WTC11 (cell line): ENCODE results near the gene RBFOX1. TPM values are rescaled to one million over a fixed set of nuclear protein-coding genes. Genes with fewer than 3 reads are reported as not detected.

ENCODE experiments used
- ATAC-seq: fragments of 200-7000 bp; cut with Tn5 transposase; 2 replicates; pipeline ENCODE4 v1.10.0; 2021; ENCODE audit warnings: mild to moderate bottlenecking, moderate library complexity
- CTCF ChIA-PET: fragments of 300-600 bp; sonication (Branson Sonifier 250); formaldehyde crosslinking; loops from one replicate; lab custom pipeline; 2021; ENCODE audit warnings: antibody characterized with exemption; lab: Charles Lee
- POLR2A ChIA-PET: fragments of 350-600 bp; sonication (Branson Sonifier 250); formaldehyde crosslinking; loops from one replicate; lab custom pipeline; 2021; ENCODE audit warnings: antibody characterized with exemption; lab: Charles Lee
- DNase-seq: peaks from one replicate; pipeline ENCODE4 v3.0.0; 2021; ENCODE audit warnings: low spot score
- H3K27ac Mint-ChIP-seq: 2 replicates; pipeline ENCODE4 v1.8.0; 2021; ENCODE audit warnings: mixed read lengths
- H3K27me3 Mint-ChIP-seq: 2 replicates; pipeline ENCODE4 v1.8.0; 2021; ENCODE audit warnings: low read depth, mild to moderate bottlenecking, moderate library complexity, mixed read lengths
- H3K36me3 Mint-ChIP-seq: 2 replicates; pipeline ENCODE4 v1.8.0; 2021; ENCODE audit warnings: mixed read lengths
- H3K4me1 Mint-ChIP-seq: 2 replicates; pipeline ENCODE4 v1.8.0; 2022; ENCODE audit warnings: mixed read lengths
- H3K4me3 Mint-ChIP-seq: 2 replicates; pipeline ENCODE4 v1.8.0; 2021; ENCODE audit warnings: mild to moderate bottlenecking, moderate library complexity, mixed read lengths
- H3K9me3 Mint-ChIP-seq: 2 replicates; pipeline ENCODE4 v1.8.0; 2021; ENCODE audit warnings: mixed read lengths
- ATF1 ChIP-seq: sonication (generic); formaldehyde crosslinking; IDR thresholded peaks from 2 replicates; pipeline ENCODE4 v1.8.1; 2023; ENCODE audit warnings: mild to moderate bottlenecking, moderate library complexity, missing genetic modification reagents
- ATF2 ChIP-seq: sonication (generic); formaldehyde crosslinking; IDR thresholded peaks from 2 replicates; pipeline ENCODE4 v1.8.1; 2022; ENCODE audit warnings: low read depth, missing genetic modification reagents, borderline replicate concordance
- CDX4 ChIP-seq: fragments of 250-450 bp; sonication (Bioruptor Pico); IDR thresholded peaks from 2 replicates; pipeline ENCODE4 v1.9.0; 2021; ENCODE audit warnings: moderate library complexity, mild to moderate bottlenecking, inconsistent platforms, borderline replicate concordance
- CREM ChIP-seq: sonication (generic); formaldehyde crosslinking; IDR thresholded peaks from 2 replicates; pipeline ENCODE4 v1.8.1; 2022; ENCODE audit warnings: mild to moderate bottlenecking, missing genetic modification reagents, moderate library complexity
- CTCF ChIP-seq: fragments of 200-600 bp; IDR thresholded peaks from 2 replicates; pipeline ENCODE4 v1.8.0; 2022; ENCODE audit warnings: antibody characterized with exemption
- FOXP1 ChIP-seq: sonication (generic); formaldehyde crosslinking; IDR thresholded peaks from 2 replicates; pipeline ENCODE4 v1.8.0; 2022; ENCODE audit warnings: missing genetic modification reagents, mild to moderate bottlenecking, moderate library complexity, borderline replicate concordance
- IRF1 ChIP-seq: sonication (generic); formaldehyde crosslinking; IDR thresholded peaks from 2 replicates; pipeline ENCODE4 v1.8.0; 2023; ENCODE audit warnings: missing genetic modification reagents
- JAZF1 ChIP-seq: fragments of 250-450 bp; sonication (Bioruptor Pico); IDR thresholded peaks from 2 replicates; pipeline ENCODE4 v1.9.0; 2021; ENCODE audit warnings: moderate library complexity, mild to moderate bottlenecking, inconsistent platforms
- JUN ChIP-seq: sonication (generic); formaldehyde crosslinking; IDR thresholded peaks from 2 replicates; pipeline ENCODE4 v1.8.0; 2023; ENCODE audit warnings: mild to moderate bottlenecking, missing genetic modification reagents
- MLX ChIP-seq: sonication (generic); formaldehyde crosslinking; IDR thresholded peaks from 2 replicates; pipeline ENCODE4 v1.8.1; 2023; ENCODE audit warnings: mild to moderate bottlenecking, missing genetic modification reagents, moderate library complexity
- MXD4 ChIP-seq: fragments of 250-450 bp; sonication (Bioruptor Pico); IDR thresholded peaks from 2 replicates; pipeline ENCODE4 v1.8.0; 2021; ENCODE audit warnings: mild to moderate bottlenecking, moderate library complexity, borderline replicate concordance
- MYBL2 ChIP-seq: sonication (generic); formaldehyde crosslinking; IDR thresholded peaks from 2 replicates; pipeline ENCODE4 v1.8.1; 2023; ENCODE audit warnings: mild to moderate bottlenecking, moderate library complexity, missing genetic modification reagents
- NFATC4 ChIP-seq: fragments of 250-450 bp; sonication (Bioruptor Pico); IDR thresholded peaks from 2 replicates; pipeline ENCODE4 v1.9.0; 2021; ENCODE audit warnings: mild to moderate bottlenecking
- NFE2L1 ChIP-seq: sonication (generic); formaldehyde crosslinking; IDR thresholded peaks from 2 replicates; pipeline ENCODE4 v1.8.1; 2023; ENCODE audit warnings: missing genetic modification reagents
- NR3C1 ChIP-seq: sonication (generic); formaldehyde crosslinking; conservative IDR thresholded peaks from 2 replicates; pipeline ENCODE4 v1.8.1; 2023; ENCODE audit warnings: low read depth, mild to moderate bottlenecking, missing genetic modification reagents
- PREB ChIP-seq: sonication (generic); formaldehyde crosslinking; IDR thresholded peaks from 2 replicates; pipeline ENCODE4 v1.8.1; 2022; ENCODE audit warnings: mild to moderate bottlenecking, missing genetic modification reagents, moderate library complexity, borderline replicate concordance
- RORB ChIP-seq: fragments of 250-450 bp; sonication (Bioruptor Pico); IDR thresholded peaks from 2 replicates; pipeline ENCODE4 v1.9.0; 2021; ENCODE audit warnings: mild to moderate bottlenecking
- SMAD4 ChIP-seq: sonication (generic); formaldehyde crosslinking; IDR thresholded peaks from 2 replicates; pipeline ENCODE4 v1.8.0; 2022; ENCODE audit warnings: mild to moderate bottlenecking, missing genetic modification reagents
- SOX15 ChIP-seq: fragments of 250-450 bp; sonication (Bioruptor Pico); IDR thresholded peaks from 2 replicates; pipeline ENCODE4 v1.9.0; 2021; ENCODE audit warnings: mild to moderate bottlenecking
- SP1 ChIP-seq: sonication (generic); formaldehyde crosslinking; conservative IDR thresholded peaks from 2 replicates; pipeline ENCODE4 v1.8.1; 2022; ENCODE audit warnings: missing genetic modification reagents
- TP53 ChIP-seq: sonication (generic); formaldehyde crosslinking; IDR thresholded peaks from 2 replicates; pipeline ENCODE4 v1.8.1; 2023; ENCODE audit warnings: mild to moderate bottlenecking, missing genetic modification reagents
- USF1 ChIP-seq: sonication (generic); formaldehyde crosslinking; IDR thresholded peaks from 2 replicates; pipeline ENCODE4 v1.8.0; 2022; ENCODE audit warnings: mild to moderate bottlenecking, missing genetic modification reagents
- USF2 ChIP-seq: sonication (generic); formaldehyde crosslinking; IDR thresholded peaks from 2 replicates; pipeline ENCODE4 v1.8.1; 2023; ENCODE audit warnings: mild to moderate bottlenecking, missing genetic modification reagents, moderate library complexity
- ZNF219 ChIP-seq: sonication (generic); formaldehyde crosslinking; IDR thresholded peaks from 2 replicates; pipeline ENCODE4 v1.8.0; 2023; ENCODE audit warnings: missing genetic modification reagents, mild to moderate bottlenecking, borderline replicate concordance
- ZNF232 ChIP-seq: sonication (generic); formaldehyde crosslinking; IDR thresholded peaks from 2 replicates; pipeline ENCODE4 v1.8.0; 2022; ENCODE audit warnings: mild to moderate bottlenecking, missing genetic modification reagents
- ZNF263 ChIP-seq: sonication (generic); formaldehyde crosslinking; IDR thresholded peaks from 2 replicates; pipeline ENCODE4 v1.8.1; 2022; ENCODE audit warnings: low read depth, mild to moderate bottlenecking, moderate library complexity, missing genetic modification reagents
- ZNF396 ChIP-seq: fragments of 250-450 bp; sonication (Bioruptor Pico); IDR thresholded peaks from 2 replicates; pipeline ENCODE4 v1.8.0; 2021; ENCODE audit warnings: mild to moderate bottlenecking, moderate library complexity, borderline replicate concordance
- ZNF512 ChIP-seq: sonication (generic); formaldehyde crosslinking; IDR thresholded peaks from 2 replicates; pipeline ENCODE4 v1.8.1; 2022; ENCODE audit warnings: missing genetic modification reagents, borderline replicate concordance
- total RNA-seq: library from RNA; stranded (reverse); gene quantifications from 3 replicates; pipeline ENCODE4 v1.2.3, GENCODE V29; 2021

RBFOX1 gene
- total RNA-seq, 1 experiment from 2014 or later = 1.1 TPM

GRCh38 chr16:7382521-7382920, 49.9 kb downstream of the RBFOX1 start:
- H3K27ac Mint-ChIP-seq = no peak overlapping the region
- DNase-seq (no peak), ATAC-seq (no peak)
- peaks cover 86% of the 10 kb centered on the region for H3K9me3 Mint-ChIP-seq
- H3K4me1 Mint-ChIP-seq = no peaks in the 10 kb centered on the region
- peaks cover 18% of the 10 kb centered on the region for H3K27me3 Mint-ChIP-seq
- TF ChIP-seq NFE2L1 (CRISPR knock-in tag) (no peak), CREM (CRISPR knock-in tag) (no peak), USF2 (CRISPR knock-in tag) (no peak), JAZF1 (CRISPR knock-in tag) (no peak), NFATC4 (no peak), MXD4 (CRISPR knock-in tag) (no peak), SMAD4 (no peak), PREB (no peak), TP53 (no peak), MLX (CRISPR knock-in tag) (no peak), NR3C1 (CRISPR knock-in tag) (no peak), SP1 (CRISPR knock-in tag) (no peak), MYBL2 (CRISPR knock-in tag) (no peak), IRF1 (CRISPR knock-in tag) (no peak), ZNF219 (CRISPR knock-in tag) (no peak), JUN (CRISPR knock-in tag) (no peak), ZNF396 (no peak), RORB (no peak), SOX15 (CRISPR knock-in tag) (no peak), ATF2 (no peak)
- ChIA-PET CTCF (no interaction called here), POLR2A (no interaction called here)
- H3K4me3 Mint-ChIP-seq = no peak overlapping the region
- peaks cover 73% of the 10 kb centered on the region for H3K36me3 Mint-ChIP-seq

- DNase-seq = no peak
- Mint-ChIP-seq H3K27me3 (peaks cover 12% of the 10 kb centered on the region), H3K27ac (no peak overlapping the region), H3K9me3 (peaks cover 95% of the 10 kb centered on the region), H3K36me3 (peaks cover 84% of the 10 kb centered on the region), H3K4me1 (no peaks in the 10 kb centered on the region), H3K4me3 (no peak overlapping the region)
- no peak for ATAC-seq
- POLR2A ChIA-PET = no interaction called here
- CTCF ChIA-PET = no interaction called here
- TF ChIP-seq ZNF512 (CRISPR knock-in tag) (no peak), CTCF (no peak), ZNF232 (CRISPR knock-in tag) (no peak), SMAD4 (no peak), MXD4 (CRISPR knock-in tag) (no peak), ATF1 (CRISPR knock-in tag) (no peak), FOXP1 (CRISPR knock-in tag) (no peak), USF1 (CRISPR knock-in tag) (no peak), ZNF263 (CRISPR knock-in tag) (no peak), CDX4 (CRISPR knock-in tag) (no peak)
These were observed 58.3 kb downstream of the RBFOX1 start for GRCh38 chr16:7390974-7391373.
